Measurements from ENCODE around the gene SULT4A1. TPM values are rescaled to one million over a fixed set of nuclear protein-coding genes. Genes with fewer than 3 reads are reported as not detected.

SULT4A1 gene
- total RNA-seq, 1 experiment from 2014 or later = 8.4 TPM

DNA sequence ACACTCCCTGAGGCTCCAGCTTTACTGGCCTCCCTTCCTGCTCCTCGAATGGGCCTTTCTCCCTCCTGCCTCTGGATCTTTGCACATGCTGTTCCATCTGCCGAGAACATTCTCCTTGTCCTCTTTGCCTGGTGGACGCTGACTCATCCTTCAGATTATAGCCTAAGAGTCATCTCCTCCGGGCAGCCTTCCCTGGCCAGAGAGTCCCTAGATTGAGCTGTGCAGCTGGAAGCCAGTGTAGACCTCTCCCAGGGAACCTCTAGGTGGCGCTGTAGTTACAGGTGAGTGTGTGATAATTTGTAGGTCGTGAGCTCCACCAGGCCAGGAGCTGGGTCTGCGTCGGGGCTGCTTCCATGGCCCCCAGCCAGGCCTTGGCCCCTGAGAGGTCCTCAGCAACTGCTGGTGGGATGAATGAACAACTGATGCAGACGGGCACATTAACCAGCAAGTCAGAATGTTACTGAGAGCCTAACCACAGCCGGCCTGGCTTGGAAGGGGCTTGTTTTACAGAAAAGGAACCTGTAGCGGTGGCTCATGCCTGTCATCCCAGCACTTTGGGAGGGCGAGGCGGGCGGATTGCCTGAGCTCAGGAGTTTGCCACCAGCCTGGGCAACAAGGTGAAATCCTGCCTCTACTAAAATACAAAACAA, 20.8 kb upstream of the SULT4A1 start (continued):
- TF ChIP-seq, protein P1, sequence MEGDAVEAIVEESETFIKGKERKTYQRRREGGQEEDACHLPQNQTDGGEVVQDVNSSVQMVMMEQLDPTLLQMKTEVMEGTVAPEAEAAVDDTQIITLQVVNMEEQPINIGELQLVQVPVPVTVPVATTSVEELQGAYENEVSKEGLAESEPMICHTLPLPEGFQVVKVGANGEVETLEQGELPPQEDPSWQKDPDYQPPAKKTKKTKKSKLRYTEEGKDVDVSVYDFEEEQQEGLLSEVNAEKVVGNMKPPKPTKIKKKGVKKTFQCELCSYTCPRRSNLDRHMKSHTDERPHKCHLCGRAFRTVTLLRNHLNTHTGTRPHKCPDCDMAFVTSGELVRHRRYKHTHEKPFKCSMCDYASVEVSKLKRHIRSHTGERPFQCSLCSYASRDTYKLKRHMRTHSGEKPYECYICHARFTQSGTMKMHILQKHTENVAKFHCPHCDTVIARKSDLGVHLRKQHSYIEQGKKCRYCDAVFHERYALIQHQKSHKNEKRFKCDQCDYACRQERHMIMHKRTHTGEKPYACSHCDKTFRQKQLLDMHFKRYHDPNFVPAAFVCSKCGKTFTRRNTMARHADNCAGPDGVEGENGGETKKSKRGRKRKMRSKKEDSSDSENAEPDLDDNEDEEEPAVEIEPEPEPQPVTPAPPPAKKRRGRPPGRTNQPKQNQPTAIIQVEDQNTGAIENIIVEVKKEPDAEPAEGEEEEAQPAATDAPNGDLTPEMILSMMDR (IDR thresholded peaks at IDR 0.05 in 2 of 3, conservative IDR thresholded peaks at IDR 0.05 in 1 of 3; ENCODE audit: borderline replicate concordance in 1 of 3, insufficient read depth in 1 of 3, low read depth in 2 of 3, low read length in 2 of 3) = peak; percentile 72 to 96 (median 90)
- TF ChIP-seq POLR2AphosphoS5 (IDR thresholded peaks at IDR 0.05; ENCODE audit: low read depth, low read length) (no peak), JUND (IDR thresholded peaks at IDR 0.05) (no peak; the same call in 1 of the 2 replicates), EZH2 (IDR thresholded peaks at IDR 0.05) (no peak), ELF1 (IDR thresholded peaks at IDR 0.05; ENCODE audit: borderline replicate concordance, low read depth) (no peak), FOSL1 (IDR thresholded peaks at IDR 0.05; ENCODE audit: low read depth) (peak; percentile 46), ZNF274 (IDR thresholded peaks at IDR 0.05; ENCODE audit: low read depth, low read length) (no peak), CEBPB (IDR thresholded peaks at IDR 0.05; ENCODE audit: low read depth) (no peak), SP1 (IDR thresholded peaks at IDR 0.05; ENCODE audit: low read depth) (no peak), TCF7L2 (IDR thresholded peaks at IDR 0.05; ENCODE audit: borderline replicate concordance, extremely low read depth, insufficient read depth, insufficient read length) (no peak), CBX3 (IDR thresholded peaks at IDR 0.05; ENCODE audit: low read depth) (no peak)
- TF ChIP-seq, protein P2, sequence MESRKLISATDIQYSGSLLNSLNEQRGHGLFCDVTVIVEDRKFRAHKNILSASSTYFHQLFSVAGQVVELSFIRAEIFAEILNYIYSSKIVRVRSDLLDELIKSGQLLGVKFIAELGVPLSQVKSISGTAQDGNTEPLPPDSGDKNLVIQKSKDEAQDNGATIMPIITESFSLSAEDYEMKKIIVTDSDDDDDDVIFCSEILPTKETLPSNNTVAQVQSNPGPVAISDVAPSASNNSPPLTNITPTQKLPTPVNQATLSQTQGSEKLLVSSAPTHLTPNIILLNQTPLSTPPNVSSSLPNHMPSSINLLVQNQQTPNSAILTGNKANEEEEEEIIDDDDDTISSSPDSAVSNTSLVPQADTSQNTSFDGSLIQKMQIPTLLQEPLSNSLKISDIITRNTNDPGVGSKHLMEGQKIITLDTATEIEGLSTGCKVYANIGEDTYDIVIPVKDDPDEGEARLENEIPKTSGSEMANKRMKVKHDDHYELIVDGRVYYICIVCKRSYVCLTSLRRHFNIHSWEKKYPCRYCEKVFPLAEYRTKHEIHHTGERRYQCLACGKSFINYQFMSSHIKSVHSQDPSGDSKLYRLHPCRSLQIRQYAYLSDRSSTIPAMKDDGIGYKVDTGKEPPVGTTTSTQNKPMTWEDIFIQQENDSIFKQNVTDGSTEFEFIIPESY (IDR thresholded peaks at IDR 0.05; ENCODE audit: extremely low read depth, insufficient replicate concordance, low read length) = no peak

Measured in HCT116 (cell line).